A172 (cell line): ENCODE data around the gene COL9A3. TPM values are rescaled to one million over a fixed set of nuclear protein-coding genes. Genes with fewer than 3 reads are reported as not detected.
A peak's percentile ranks its signal among the peaks of the same experiment; 100 is the strongest.

Experiments used
- DNase-seq: peaks from one replicate; pipeline ENCODE4 v3.0.0-alpha.2; 2015; ENCODE audit warnings: low spot score
- total RNA-seq: library from RNA; depleted of rRNA; stranded (reverse); fragments of >200 nt; shearing (Covaris generic); gene quantifications from 2 replicates; pipeline ENCODE4 v1.2.3, GENCODE V29; 2014

The COL9A3 gene
- total RNA-seq, 1 experiment from 2014 or later, result 2.8 TPM

- no peak for DNase-seq
These were observed 38.3 kb downstream of the COL9A3 start for GRCh38 chr20:62855120-62855519.

- DNase-seq, result peak; percentile 18
These were observed 40.2 kb downstream of the COL9A3 start for GRCh38 chr20:62856931-62857619.

- DNase-seq, result no peak
These were observed 41.4 kb downstream of the COL9A3 start for GRCh38 chr20:62858058-62858830.

GRCh38 chr20:62859721-62860120, 42.9 kb downstream of the COL9A3 start:
- no peak for DNase-seq

- no peak for DNase-seq
These were observed 43.6 kb downstream of the COL9A3 start for GRCh38 chr20:62860391-62860923.

GRCh38 chr20:62860924-62861691, 44.3 kb downstream of the COL9A3 start:
- no peak for DNase-seq

- peak; percentile 62 for DNase-seq
These were observed 45.0 kb downstream of the COL9A3 start, which contains the start of gene TCFL5 for GRCh38 chr20:62861726-62862336. TSS of gene TCFL5 (minus strand) at chr20:62861822. CDS start at chr20:62861670, 152 bp downstream.

GRCh38 chr20:62864207-62864606, 47.4 kb downstream of the COL9A3 start:
- no peak for DNase-seq

GRCh38 chr20:62872184-62872847, 55.5 kb downstream of the COL9A3 start:
- DNase-seq, result no peak

- no peak for DNase-seq
These were observed 56.0 kb downstream of the COL9A3 start for GRCh38 chr20:62872862-62873261.

- no peak for DNase-seq
These were observed 56.4 kb downstream of the COL9A3 start for GRCh38 chr20:62873280-62873679.

- peak; percentile 78 for DNase-seq
These were observed 56.8 kb downstream of the COL9A3 start for GRCh38 chr20:62873681-62874031.

- DNase-seq, result no peak
These were observed 58.1 kb downstream of the COL9A3 start for GRCh38 chr20:62874964-62875344.

- peak; percentile 91 for DNase-seq
These were observed 58.8 kb downstream of the COL9A3 start for GRCh38 chr20:62875419-62876361.

GRCh38 chr20:62876501-62876901, 59.7 kb downstream of the COL9A3 start:
- no peak for DNase-seq

- no peak for DNase-seq
These were observed 60.3 kb downstream of the COL9A3 start for GRCh38 chr20:62876902-62877816.

GRCh38 chr20:62878244-62879038, 61.6 kb downstream of the COL9A3 start:
- DNase-seq, result no peak
